Neural cell (in vitro differentiated cells): ENCODE data around the gene FILIP1. TPM values are rescaled to one million over a fixed set of nuclear protein-coding genes. Genes with fewer than 3 reads are reported as not detected.

Experiments
- H2AFZ ChIP-seq: fragments of 200-600, 300-800 bp; sonication (generic), shearing (Covaris generic); 2 replicates; pipeline ENCODE4 v1.6.0; 2014; ENCODE audit warnings: low read depth, mild to moderate bottlenecking, antibody characterized with exemption, low read length, moderate library complexity
- H3F3A ChIP-seq: fragments of 200-600 bp; shearing (Covaris generic); 2 replicates; pipeline ENCODE4 v1.6.1; 2016; ENCODE audit warnings: mild to moderate bottlenecking, moderate library complexity, mixed read lengths, antibody characterized with exemption, low read length; ENCODE audit not compliant: insufficient read depth, poor library complexity, severe bottlenecking
- H3K27ac ChIP-seq: fragments of 200-600, 300-800 bp; sonication (generic), shearing (Covaris generic); 2 replicates; pipeline ENCODE4 v1.5.1; 2014; ENCODE audit warnings: mild to moderate bottlenecking, low read length, moderate library complexity
- H3K27me3 ChIP-seq: fragments of 300-800, 200-600 bp; sonication (generic), shearing (Covaris generic); 2 replicates; pipeline ENCODE4 v1.6.0; 2014; ENCODE audit warnings: mild to moderate bottlenecking, low read depth, low read length, moderate library complexity; ENCODE audit not compliant: insufficient read depth
- H3K36me3 ChIP-seq: fragments of 300-800, 200-600 bp; sonication (generic), shearing (Covaris generic); 2 replicates; pipeline ENCODE4 v1.5.1; 2014; ENCODE audit warnings: mild to moderate bottlenecking, antibody characterized with exemption, low read length, moderate library complexity; ENCODE audit not compliant: insufficient read depth
- H3K4me2 ChIP-seq: fragments of 300-800, 200-600 bp; sonication (generic), shearing (Covaris generic); 2 replicates; pipeline ENCODE4 v1.6.0; 2014; ENCODE audit warnings: mild to moderate bottlenecking, low read length
- H3K4me3 ChIP-seq: fragments of 300-800, 200-600 bp; sonication (generic), shearing (Covaris generic); 2 replicates; pipeline ENCODE4 v1.5.1; 2014; ENCODE audit warnings: mild to moderate bottlenecking, low read length, moderate library complexity
- H3K79me2 ChIP-seq: fragments of 200-600 bp; shearing (Covaris generic); replicated peaks from 2 replicates; pipeline ENCODE4 v1.6.0; 2014; ENCODE audit warnings: mild to moderate bottlenecking, low read length, moderate library complexity; ENCODE audit not compliant: insufficient read depth
- H3K9ac ChIP-seq: fragments of 300-800, 200-600 bp; sonication (generic), shearing (Covaris generic); 2 replicates; pipeline ENCODE4 v1.6.1; 2016; ENCODE audit warnings: mild to moderate bottlenecking, low read length, mixed read lengths
- H3K9me2 ChIP-seq: fragments of 200-600 bp; shearing (Covaris generic); 2 replicates; pipeline ENCODE4 v1.6.1; 2016; ENCODE audit warnings: mild to moderate bottlenecking, low read length, mixed read lengths; ENCODE audit not compliant: insufficient read depth
- H3K9me3 ChIP-seq: fragments of 200-600, 300-800 bp; sonication (generic), shearing (Covaris generic); 2 replicates; pipeline ENCODE4 v1.6.1; 2016; ENCODE audit warnings: mild to moderate bottlenecking, mixed run types, low read length, moderate library complexity, mixed read lengths
- H4K20me1 ChIP-seq: fragments of 200-600 bp; shearing (Covaris generic); 2 replicates; pipeline ENCODE4 v1.6.1; 2016; ENCODE audit warnings: mild to moderate bottlenecking, mixed run types; ENCODE audit not compliant: insufficient read depth
- CTCF ChIP-seq: fragments of 450-650 bp; IDR thresholded peaks from 2 replicates; pipeline ENCODE4 v1.5.1; 2014; ENCODE audit warnings: antibody characterized with exemption, mild to moderate bottlenecking, moderate library complexity; ENCODE audit not compliant: poor library complexity, severe bottlenecking
- EP300 ChIP-seq: fragments of 450-650 bp; conservative IDR thresholded peaks from 2 replicates; pipeline ENCODE4 v1.6.1; 2014; ENCODE audit warnings: antibody characterized with exemption, mild to moderate bottlenecking, moderate library complexity; ENCODE audit not compliant: poor library complexity, severe bottlenecking
- EZH2 ChIP-seq: fragments of 200-600, 300-800 bp; shearing (Covaris generic), sonication (generic); IDR thresholded peaks from 2 replicates; pipeline ENCODE4 v1.6.1; 2014; ENCODE audit warnings: antibody characterized with exemption, low read length, borderline replicate concordance, mild to moderate bottlenecking; ENCODE audit not compliant: insufficient read depth, poor library complexity, severe bottlenecking
- MXI1 ChIP-seq: fragments of 450-650 bp; conservative IDR thresholded peaks from 2 replicates; pipeline ENCODE4 v1.6.1; 2014; ENCODE audit warnings: antibody characterized with exemption, mild to moderate bottlenecking; ENCODE audit not compliant: poor library complexity, severe bottlenecking
- POLR2AphosphoS5 ChIP-seq: IDR thresholded peaks from 2 replicates; pipeline ENCODE4 v1.6.1; 2012
- RAD21 ChIP-seq: fragments of 450-650 bp; conservative IDR thresholded peaks from 2 replicates; pipeline ENCODE4 v1.6.1; 2014; ENCODE audit warnings: antibody characterized with exemption, mild to moderate bottlenecking, moderate library complexity
- REST ChIP-seq: IDR thresholded peaks from 2 replicates; pipeline ENCODE4 v1.6.1; 2012; ENCODE audit warnings: borderline replicate concordance
- SMC3 ChIP-seq: fragments of 450-650 bp; conservative IDR thresholded peaks from 2 replicates; pipeline ENCODE4 v1.6.1; 2014; ENCODE audit warnings: antibody characterized with exemption, mild to moderate bottlenecking, moderate library complexity; ENCODE audit not compliant: poor library complexity
- TAF1 ChIP-seq: IDR thresholded peaks from 2 replicates; pipeline ENCODE4 v1.6.1; 2012; ENCODE audit warnings: low read depth
- polyA plus RNA-seq: library from polyadenylated mRNA; depleted of rRNA; stranded (reverse); fragments of >200 nt; gene quantifications from 2 replicates; pipeline ENCODE4 v1.2.3, GENCODE V29; 2014

FILIP1 gene
- polyA plus RNA-seq, 1 donor from 2014 or later, result 1.4 TPM

- Histone ChIP-seq H3K4me2 (no peak overlapping the region), H3K79me2 (no peaks in the 10 kb centered on the region), H2AFZ (no peak overlapping the region), H4K20me1 (no peaks in the 10 kb centered on the region), H3K9ac (no peak overlapping the region), H3K27ac (no peak overlapping the region), H3K9me3 (no peaks in the 10 kb centered on the region), H3K27me3 (no peaks in the 10 kb centered on the region), H3K4me3 (no peak overlapping the region), H3K9me2 (no peaks in the 10 kb centered on the region), H3K36me3 (no peaks in the 10 kb centered on the region), H3F3A (no peaks in the 10 kb centered on the region)
- TF ChIP-seq MXI1, result no peak
- no peak for TF ChIP-seq CTCF
- TF ChIP-seq RAD21, result no peak
These were observed 690 bp upstream of the FILIP1 start for GRCh38 chr6:75494290-75494689.

- Histone ChIP-seq H3K9me3 (no peaks in the 10 kb centered on the region), H3K79me2 (no peaks in the 10 kb centered on the region), H3K9ac (no peak overlapping the region), H3K9me2 (no peaks in the 10 kb centered on the region), H3K4me3 (no peak overlapping the region), H3K27me3 (no peaks in the 10 kb centered on the region), H3K27ac (no peak overlapping the region), H2AFZ (no peak overlapping the region), H3F3A (no peaks in the 10 kb centered on the region), H3K4me2 (no peak overlapping the region), H4K20me1 (no peaks in the 10 kb centered on the region), H3K36me3 (no peaks in the 10 kb centered on the region)
- TF ChIP-seq MXI1, result no peak
- no peak for TF ChIP-seq SMC3
These were observed 1.0 kb downstream of the FILIP1 start for GRCh38 chr6:75492386-75493153.

GRCh38 chr6:75491291-75491690 lies 2.3 kb downstream of the FILIP1 start:
- H3F3A ChIP-seq, result no peaks in the 10 kb centered on the region
- no peak overlapping the region for H2AFZ ChIP-seq

More at GRCh38 chr6:75491291-75491690, 2.3 kb downstream of the FILIP1 start:
- TF ChIP-seq EZH2 (no peak), SMC3 (no peak), CTCF (no peak), MXI1 (no peak), POLR2AphosphoS5 (no peak), RAD21 (no peak), REST (no peak), EP300 (no peak), TAF1 (no peak)
- Histone ChIP-seq H4K20me1 (no peaks in the 10 kb centered on the region), H3K79me2 (no peaks in the 10 kb centered on the region), H3K9me2 (no peaks in the 10 kb centered on the region), H3K27ac (no peak overlapping the region), H3K9me3 (no peaks in the 10 kb centered on the region), H3K9ac (no peak overlapping the region), H3K27me3 (no peaks in the 10 kb centered on the region), H3K4me3 (no peak overlapping the region), H3K4me2 (no peak overlapping the region), H3K36me3 (no peaks in the 10 kb centered on the region)
